AG04450 (cell line): ENCODE measurements around the gene DARS1. TPM values are rescaled to one million over a fixed set of nuclear protein-coding genes. Genes with fewer than 3 reads are reported as not detected.

ENCODE experiments used
- CTCF ChIA-PET: fragments of 300-600, 350-600 bp; formaldehyde crosslinking; extraction: SDS; loops from one replicate; lab custom pipeline; 2022; ENCODE audit warnings: antibody characterized with exemption, inconsistent platforms; lab: Charles Lee
- POLR2A ChIA-PET: fragments of 350-600 bp; formaldehyde crosslinking; extraction: SDS; loops from one replicate; lab custom pipeline; 2021; ENCODE audit warnings: antibody characterized with exemption, inconsistent platforms; lab: Yijun Ruan, JAX
- DNase-seq: peaks from one replicate; pipeline ENCODE4 v3.0.0-alpha.2; 2011; ENCODE audit warnings: low read depth, low spot score
- H3K27ac ChIP-seq: one replicate; pipeline ENCODE4 v1.5.1; 2012; ENCODE audit warnings: low read depth, low read length, control low read depth
- H3K27me3 ChIP-seq: one replicate; pipeline ENCODE4 v1.6.0; 2012; ENCODE audit warnings: low read length; ENCODE audit not compliant: control insufficient read depth, insufficient read depth
- H3K4me3 ChIP-seq: 2 replicates; pipeline ENCODE4 v1.5.1; 2011; ENCODE audit warnings: mild to moderate bottlenecking, low read depth, low read length, control low read depth
- H3K9me3 ChIP-seq: 2 replicates; pipeline ENCODE4 v1.5.1; 2012; ENCODE audit warnings: low read length; ENCODE audit not compliant: control insufficient read depth, insufficient read depth
- CTCF ChIP-seq: IDR thresholded peaks from 2 replicates; pipeline ENCODE4 v1.5.1; 2011; ENCODE audit warnings: low read depth, low read length, control low read depth, inconsistent platforms
- polyA plus RNA-seq: library from polyadenylated mRNA; depleted of rRNA; stranded (reverse); fragments of >200 nt; gene quantifications from 2 replicates; pipeline ENCODE4 v1.2.3, GENCODE V29; 2011

DARS1 gene
- polyA plus RNA-seq, 1 experiment, result 91.6 TPM

GRCh38 chr2:136019306-136019705 lies 33.9 kb upstream of the DARS1 start:
- ChIA-PET POLR2A (no interaction called here), CTCF (no interaction called here)
- Histone ChIP-seq H3K9me3 (no peaks in the 10 kb centered on the region), H3K4me3 (no peak overlapping the region), H3K27ac (no peak overlapping the region), H3K27me3 (peaks cover 3% of the 10 kb centered on the region)
- DNase-seq, result no peak
- no peak for TF ChIP-seq CTCF

DNA sequence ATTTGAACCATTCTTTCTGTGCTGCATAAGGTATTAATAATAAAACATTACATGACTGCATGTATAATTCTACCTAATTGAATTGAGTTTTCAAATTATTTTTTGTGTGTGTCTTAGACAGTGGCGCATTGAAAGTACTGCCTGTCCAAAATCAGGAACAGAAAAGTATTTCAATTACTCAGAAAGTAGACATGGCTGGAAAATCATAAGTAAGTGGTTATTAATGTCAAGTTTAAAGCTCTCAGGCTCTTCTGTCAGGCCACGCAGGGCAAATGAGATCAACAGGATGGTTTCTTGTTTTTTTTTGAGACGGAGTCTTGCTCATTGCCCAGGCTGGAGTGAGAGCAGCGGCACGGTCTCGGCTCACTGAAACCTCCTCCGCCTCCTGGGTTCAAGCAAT lies 32.4 kb upstream of the DARS1 start:
- ChIA-PET CTCF (no interaction called here), POLR2A (interaction anchor here (0.6 kb wide), 1 partner anchor 1095 kb away, joined by 3 read pairs; no protein-coding TSS in a partner anchor)
- DNase-seq, result no peak
- Histone ChIP-seq H3K4me3 (no peak overlapping the region), H3K27me3 (peaks cover 5% of the 10 kb centered on the region), H3K27ac (no peak overlapping the region), H3K9me3 (no peaks in the 10 kb centered on the region)
- TF ChIP-seq CTCF, result no peak

- CTCF ChIA-PET, result no interaction called here
- no peak overlapping the region for H3K4me3 ChIP-seq
- H3K27ac ChIP-seq, result no peak overlapping the region
- POLR2A ChIA-PET, result no interaction called here
- TF ChIP-seq CTCF, result no peak
- no peak for DNase-seq
- H3K9me3 ChIP-seq, result no peaks in the 10 kb centered on the region
- peaks cover 6% of the 10 kb centered on the region for H3K27me3 ChIP-seq
These were observed 31.4 kb upstream of the DARS1 start for GRCh38 chr2:136016836-136017235.

DNA sequence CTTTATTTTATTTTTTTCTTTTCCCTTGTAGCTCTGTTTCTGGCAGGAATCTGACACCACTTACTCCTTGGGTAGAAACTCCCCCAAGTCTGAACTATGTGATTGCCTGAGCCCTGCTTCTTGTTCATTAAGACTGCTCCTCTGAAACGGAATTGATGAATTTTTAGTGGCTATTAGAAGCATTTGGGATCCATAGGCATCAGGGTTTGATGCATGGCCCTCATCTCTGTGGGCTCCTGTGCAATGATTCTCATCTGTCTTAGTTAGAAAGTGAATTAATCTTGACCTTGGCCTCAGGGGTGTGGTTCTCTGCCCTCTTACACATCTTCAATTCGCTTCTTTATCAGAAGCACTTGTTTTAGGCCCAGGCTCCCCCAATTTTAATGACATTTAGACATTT lies 31.0 kb upstream of the DARS1 start:
- DNase-seq, result no peak
- POLR2A ChIA-PET, result no interaction called here
- CTCF ChIA-PET, result no interaction called here
- TF ChIP-seq CTCF, result no peak
- H3K9me3 ChIP-seq, result no peaks in the 10 kb centered on the region
- no peak overlapping the region for H3K4me3 ChIP-seq
- H3K27me3 ChIP-seq, result peaks cover 6% of the 10 kb centered on the region
- no peak overlapping the region for H3K27ac ChIP-seq

DNA sequence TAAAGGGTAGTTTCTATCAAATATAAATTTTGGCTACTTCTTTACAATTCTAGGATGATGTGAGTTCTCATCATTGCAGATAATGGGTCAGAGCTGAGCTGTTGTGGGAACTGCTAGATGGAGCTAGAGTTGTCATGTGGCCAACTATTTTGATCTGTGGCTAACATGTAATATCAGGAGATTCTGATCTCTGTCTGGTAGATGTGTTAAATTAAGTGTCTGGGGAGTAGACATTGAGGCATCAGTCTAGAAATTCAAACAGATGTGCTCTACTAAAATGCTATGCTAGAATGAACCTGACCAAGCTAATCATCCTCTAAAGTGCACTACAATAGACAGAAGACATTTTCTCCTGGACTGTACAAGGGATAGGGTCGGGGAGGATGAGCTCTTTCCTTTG lies 30.3 kb upstream of the DARS1 start:
- Histone ChIP-seq H3K27ac (no peak overlapping the region), H3K9me3 (no peaks in the 10 kb centered on the region), H3K4me3 (no peak overlapping the region), H3K27me3 (peaks cover 6% of the 10 kb centered on the region)
- no peak for TF ChIP-seq CTCF
- ChIA-PET CTCF (no interaction called here), POLR2A (no interaction called here)
- DNase-seq, result no peak
